HCT116 (cell line): ENCODE results near the gene DNAJC25. TPM values are rescaled to one million over a fixed set of nuclear protein-coding genes. Genes with fewer than 3 reads are reported as not detected.

ENCODE experiments used
- ATAC-seq: fragments of 200-7000 bp; cut with Tn5 transposase; 2 replicates; pipeline ENCODE4 v1.9.1; 2020; ENCODE audit warnings: mild to moderate bottlenecking, moderate library complexity
- BruUV-seq: library from RNA; stranded (reverse); fragments of 400-500 nt; replicated peaks from 2 replicates; lab custom pipeline; 2021; lab: Mats Ljungman, UMichigan
- CTCF ChIA-PET: fragments of 300-600 bp; sonication (Branson Sonifier 250); formaldehyde crosslinking; loops from one replicate; lab custom pipeline; 2021; ENCODE audit warnings: antibody characterized with exemption; lab: Charles Lee
- POLR2A ChIA-PET: fragments of 300-600, 350-600 bp; sonication (Branson Sonifier 250); formaldehyde crosslinking; loops from one replicate; lab custom pipeline; 2021; ENCODE audit warnings: antibody characterized with exemption; lab: Charles Lee
- RAD21 ChIA-PET, 2 experiments: fragments of 300-600 bp; sonication (Branson Sonifier 250); formaldehyde crosslinking; loops; one replicate each; lab custom pipeline; 2023; ENCODE audit warnings: low total read pairs in 2 of 2; ENCODE audit not compliant: uncharacterized antibody in 2 of 2, unreplicated experiment in 2 of 2, low non-redundant PET in 1 of 2; lab: Charles Lee
- DNase-seq: peaks from one replicate; pipeline ENCODE4 v3.0.0-alpha.2; 2010; ENCODE audit warnings: low read depth, low spot score
- H2AFZ ChIP-seq: fragments of 200-600 bp; shearing (Covaris generic), sonication (generic); 2 replicates; pipeline ENCODE4 v1.6.1; 2017; ENCODE audit warnings: low read depth, mixed run types, mixed read lengths, antibody characterized with exemption, low read length; ENCODE audit not compliant: poor library complexity, severe bottlenecking
- H3K27ac ChIP-seq: 2 replicates; pipeline ENCODE4 v1.5.1; 2012; ENCODE audit warnings: low read depth, low read length
- H3K27me3 ChIP-seq: fragments of 200-600 bp; sonication (generic); 2 replicates; pipeline ENCODE4 v1.6.1; 2016; ENCODE audit warnings: mixed run types, low read length, mixed read lengths; ENCODE audit not compliant: insufficient read depth
- H3K36me3 ChIP-seq, 2 experiments: fragments of 200-500 bp in 1 of 2; fragments of 200-600 bp in 1 of 2; sonication (Bioruptor generic) in 1 of 2; sonication (generic) in 1 of 2; 2 replicates each; pipeline versions ENCODE4 v1.5.1 to v1.6.1; 2014 to 2016; ENCODE audit warnings: low read length in 2 of 2, inconsistent platforms in 1 of 2, mixed read lengths in 1 of 2, mixed run types in 1 of 2; ENCODE audit not compliant: insufficient read depth in 2 of 2, control insufficient read depth in 1 of 2
- H3K4me1 ChIP-seq, 2 experiments: fragments of 200-600 bp in 1 of 2; sonication (generic) in 1 of 2; 2 replicates each; pipeline versions ENCODE4 v1.5.1 to v1.6.1; 2012 to 2017; ENCODE audit warnings: low read length in 2 of 2, inconsistent platforms in 1 of 2, mild to moderate bottlenecking in 1 of 2, mixed read lengths in 1 of 2, mixed run types in 1 of 2, moderate library complexity in 1 of 2; ENCODE audit not compliant: insufficient read depth in 2 of 2, control insufficient read depth in 1 of 2
- H3K4me2 ChIP-seq: fragments of 200-600 bp; sonication (generic); 2 replicates; pipeline ENCODE4 v1.6.1; 2017; ENCODE audit warnings: mixed run types, low read length, mixed read lengths
- H3K4me3 ChIP-seq, 2 experiments: fragments of 200-600 bp in 1 of 2; sonication (generic) in 1 of 2; replicated peaks in 1 of 2; 2 replicates each; pipeline ENCODE4 v1.5.1; 2011 to 2016; ENCODE audit warnings: low read length in 2 of 2, control low read depth in 1 of 2, low read depth in 1 of 2, mild to moderate bottlenecking in 1 of 2, mixed read lengths in 1 of 2, mixed run types in 1 of 2
- H3K79me2 ChIP-seq: fragments of 200-600 bp; sonication (generic); 2 replicates; pipeline ENCODE4 v1.6.1; 2017; ENCODE audit warnings: mild to moderate bottlenecking, mixed run types, low read length, moderate library complexity, mixed read lengths; ENCODE audit not compliant: insufficient read depth
- H3K9ac ChIP-seq: fragments of 200-600 bp; sonication (generic); 2 replicates; pipeline ENCODE4 v1.6.1; 2016; ENCODE audit warnings: low read length, mixed read lengths
- H3K9me2 ChIP-seq: fragments of 200-600 bp; sonication (generic), shearing (Covaris generic); 2 replicates; pipeline ENCODE4 v1.6.1; 2017; ENCODE audit warnings: mixed run types, mild to moderate bottlenecking, moderate library complexity; ENCODE audit not compliant: insufficient read depth
- H3K9me3 ChIP-seq, 2 experiments: fragments of 200-500 bp in 1 of 2; fragments of 200-600 bp in 1 of 2; sonication (Bioruptor generic) in 1 of 2; sonication (generic) in 1 of 2; 2 replicates each; pipeline ENCODE4 v1.6.1; 2014 to 2017; ENCODE audit warnings: low read length in 2 of 2, mixed read lengths in 2 of 2, inconsistent platforms in 1 of 2, low read depth in 1 of 2, mild to moderate bottlenecking in 1 of 2, mixed run types in 1 of 2, moderate library complexity in 1 of 2; ENCODE audit not compliant: control insufficient read depth in 1 of 2, insufficient read depth in 1 of 2
- H4K20me1 ChIP-seq: fragments of 200-600 bp; sonication (generic), shearing (Covaris generic); 2 replicates; pipeline ENCODE4 v1.6.1; 2017; ENCODE audit warnings: mixed run types, mild to moderate bottlenecking, moderate library complexity; ENCODE audit not compliant: insufficient read depth
- CEBPB ChIP-seq: IDR thresholded peaks from 2 replicates; pipeline ENCODE4 v1.6.1; 2012; ENCODE audit warnings: low read depth
- CTCF ChIP-seq, 3 experiments: fragments of 200-600 bp in 1 of 3; sonication (generic) in 1 of 3; IDR thresholded peaks in 2 of 3; conservative IDR thresholded peaks in 1 of 3; 2 replicates each; pipeline ENCODE4 v1.5.1; 2012 to 2017; ENCODE audit warnings: low read depth in 2 of 3, low read length in 2 of 3, antibody characterized with exemption in 1 of 3, borderline replicate concordance in 1 of 3, control low read depth in 1 of 3, mild to moderate bottlenecking in 1 of 3, mixed read lengths in 1 of 3, mixed run types in 1 of 3, moderate library complexity in 1 of 3; ENCODE audit not compliant: insufficient read depth in 1 of 3
- EGR1 ChIP-seq: IDR thresholded peaks from 2 replicates; pipeline ENCODE4 v1.6.1; 2012; ENCODE audit warnings: low read depth
- EZH2phosphoT487 ChIP-seq: fragments of 200-600 bp; IDR thresholded peaks from 2 replicates; pipeline ENCODE4 v1.6.1; 2018; ENCODE audit warnings: antibody characterized with exemption, borderline replicate concordance
- POLR2A ChIP-seq: IDR thresholded peaks from 2 replicates; pipeline ENCODE4 v1.7.0; 2011; ENCODE audit warnings: borderline replicate concordance; ENCODE audit not compliant: insufficient read depth, insufficient read length; ENCODE audit errors: extremely low read depth
- RAD21 ChIP-seq: IDR thresholded peaks from 2 replicates; pipeline ENCODE4 v1.6.1; 2012; ENCODE audit warnings: low read depth, mild to moderate bottlenecking
- REST ChIP-seq: IDR thresholded peaks from 2 replicates; pipeline ENCODE4 v1.6.1; 2012; ENCODE audit warnings: low read depth
- SIN3A ChIP-seq: IDR thresholded peaks from 2 replicates; pipeline ENCODE4 v1.6.1; 2012; ENCODE audit warnings: low read depth
- SP1 ChIP-seq: IDR thresholded peaks from 2 replicates; pipeline ENCODE4 v1.6.1; 2012; ENCODE audit warnings: low read depth
- TCF7L2 ChIP-seq: IDR thresholded peaks from 2 replicates; pipeline ENCODE4 v1.7.0; 2011; ENCODE audit warnings: borderline replicate concordance, inconsistent platforms; ENCODE audit not compliant: insufficient read depth, insufficient read length; ENCODE audit errors: extremely low read depth
- YY1 ChIP-seq: IDR thresholded peaks from 2 replicates; pipeline ENCODE4 v1.6.1; 2011; ENCODE audit warnings: low read length, low read depth, moderate library complexity, mild to moderate bottlenecking; ENCODE audit not compliant: insufficient replicate concordance; ENCODE audit errors: extremely low read depth
- ZNF274 ChIP-seq: fragments of 200-500 bp; sonication (Bioruptor generic); IDR thresholded peaks from 2 replicates; pipeline ENCODE4 v1.6.1; 2014; ENCODE audit warnings: mild to moderate bottlenecking, low read depth, low read length, inconsistent platforms
- intact Hi-C: fragments of 100-400 bp; cut with micrococcal nuclease; formaldehyde crosslinking; loops from 2 replicates; pipeline ENCODE4 v1.10.0; 2022
- total RNA-seq: library from RNA; stranded (reverse); gene quantifications from one replicate; pipeline ENCODE4 v1.2.1, GENCODE V29; 2021; ENCODE audit not compliant: unreplicated experiment
- TF ChIP-seq, protein P1 (sequence below): IDR thresholded peaks from 2 replicates; pipeline ENCODE4 v1.6.1; 2012
- TF ChIP-seq, protein P2 (sequence below): IDR thresholded peaks from 2 replicates; pipeline ENCODE4 v1.6.1; 2011; ENCODE audit warnings: mild to moderate bottlenecking, low read length, moderate library complexity; ENCODE audit not compliant: insufficient replicate concordance; ENCODE audit errors: extremely low read depth

DNAJC25 gene
- total RNA-seq, 1 experiment from 2014 or later, result 7.1 TPM

GRCh38 chr9:111633389-111633736 is 2.2 kb downstream of the DNAJC25 start:
- BruUV-seq, result no TSS peak
- ATAC-seq (no peak), DNase-seq (no peak)
- Histone ChIP-seq H3K9me2 (no peaks in the 10 kb centered on the region), H3K27me3 (no peaks in the 10 kb centered on the region), H3K27ac (no peak overlapping the region), H4K20me1 (peaks cover 13% of the 10 kb centered on the region; the same call in 1 of the 2 replicates), H3K9me3 (no peaks in the 10 kb centered on the region), H3K4me2 (no peak overlapping the region), H3K4me3 (no peak overlapping the region), H3K79me2 (peaks cover 71% of the 10 kb centered on the region), H3K4me1 (peaks cover 2 to 17% of the 10 kb centered on the region in 2 experiments; a peak in 2 of 4 replicates), H2AFZ (no peak overlapping the region), H3K9ac (no peak overlapping the region), H3K36me3 (0 out of 4 replicates have a peak, but pooled peaks cover 0 to 11% of the 10 kb centered on the region in 2 experiments)
- TF ChIP-seq TCF7L2, result no peak
- no peak for TF ChIP-seq EGR1
- no peak for TF ChIP-seq YY1
- TF ChIP-seq REST, result no peak
- no peak for TF ChIP-seq POLR2A
- TF ChIP-seq, protein P1, sequence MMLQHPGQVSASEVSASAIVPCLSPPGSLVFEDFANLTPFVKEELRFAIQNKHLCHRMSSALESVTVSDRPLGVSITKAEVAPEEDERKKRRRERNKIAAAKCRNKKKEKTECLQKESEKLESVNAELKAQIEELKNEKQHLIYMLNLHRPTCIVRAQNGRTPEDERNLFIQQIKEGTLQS, result no peak
- TF ChIP-seq SIN3A, result no peak
- TF ChIP-seq SP1, result no peak
- no peak for TF ChIP-seq CTCF (IDR thresholded peaks at IDR 0.05 in 2 of 3, conservative IDR thresholded peaks at IDR 0.05 in 1 of 3; ENCODE audit: borderline replicate concordance in 1 of 3, insufficient read depth in 1 of 3, low read depth in 2 of 3, low read length in 2 of 3)
- no peak for TF ChIP-seq RAD21
- no peak for TF ChIP-seq CEBPB
- TF ChIP-seq EZH2phosphoT487, result no peak
- TF ChIP-seq, protein P2, sequence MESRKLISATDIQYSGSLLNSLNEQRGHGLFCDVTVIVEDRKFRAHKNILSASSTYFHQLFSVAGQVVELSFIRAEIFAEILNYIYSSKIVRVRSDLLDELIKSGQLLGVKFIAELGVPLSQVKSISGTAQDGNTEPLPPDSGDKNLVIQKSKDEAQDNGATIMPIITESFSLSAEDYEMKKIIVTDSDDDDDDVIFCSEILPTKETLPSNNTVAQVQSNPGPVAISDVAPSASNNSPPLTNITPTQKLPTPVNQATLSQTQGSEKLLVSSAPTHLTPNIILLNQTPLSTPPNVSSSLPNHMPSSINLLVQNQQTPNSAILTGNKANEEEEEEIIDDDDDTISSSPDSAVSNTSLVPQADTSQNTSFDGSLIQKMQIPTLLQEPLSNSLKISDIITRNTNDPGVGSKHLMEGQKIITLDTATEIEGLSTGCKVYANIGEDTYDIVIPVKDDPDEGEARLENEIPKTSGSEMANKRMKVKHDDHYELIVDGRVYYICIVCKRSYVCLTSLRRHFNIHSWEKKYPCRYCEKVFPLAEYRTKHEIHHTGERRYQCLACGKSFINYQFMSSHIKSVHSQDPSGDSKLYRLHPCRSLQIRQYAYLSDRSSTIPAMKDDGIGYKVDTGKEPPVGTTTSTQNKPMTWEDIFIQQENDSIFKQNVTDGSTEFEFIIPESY, result no peak
- no peak for TF ChIP-seq ZNF274
- RAD21 ChIA-PET, result no interaction called here
- CTCF ChIA-PET, result interaction anchor here (1.0 kb wide), 1 partner anchor 12 kb away, joined by 3 read pairs; no protein-coding TSS in a partner anchor
- POLR2A ChIA-PET, result no interaction called here
- intact Hi-C loops, result loop anchor here (5.0 to 10.0 kb wide), 2 partner anchors 441 to 699 kb away; partner anchors contain the start of gene PTBP3
